Lung (tissue), 12 donors: ENCODE measurements around the gene ITGA5. TPM values are rescaled to one million over a fixed set of nuclear protein-coding genes. Genes with fewer than 3 reads are reported as not detected.

Experiments
- ATAC-seq: fragments of 200-7000 bp; cut with Tn5 transposase; one replicate; pipeline ENCODE4 v1.9.1; 2020; ENCODE audit warnings: moderate number of reproducible peaks; ENCODE audit not compliant: insufficient read depth, low FRiP score
- DNase-seq, 3 donors: peaks; one replicate each; pipeline ENCODE4 v3.0.0-alpha.2; 2013 to 2017
- H3K27ac ChIP-seq, 2 donors: one replicate each; pipeline ENCODE4 v1.5.1; 2013; ENCODE audit warnings: mild to moderate bottlenecking in 2 of 2, moderate library complexity in 2 of 2, control low read depth in 1 of 2, inconsistent platforms in 1 of 2, low read depth in 1 of 2, low read length in 1 of 2
- H3K27me3 ChIP-seq, 3 donors: one replicate each; pipeline ENCODE4 v1.5.1; 2013; ENCODE audit warnings: low read length in 2 of 3; ENCODE audit not compliant: control insufficient read depth in 3 of 3, insufficient read depth in 3 of 3
- H3K36me3 ChIP-seq, 4 donors: one replicate each; pipeline ENCODE4 v1.5.1; 2013; ENCODE audit warnings: low read length in 4 of 4, mild to moderate bottlenecking in 1 of 4, moderate library complexity in 1 of 4; ENCODE audit not compliant: control insufficient read depth in 4 of 4, insufficient read depth in 4 of 4
- H3K4me1 ChIP-seq, 5 donors: one replicate each; pipeline ENCODE4 v1.5.1; 2013; ENCODE audit warnings: low read length in 5 of 5, mild to moderate bottlenecking in 2 of 5, moderate library complexity in 1 of 5; ENCODE audit not compliant: control insufficient read depth in 5 of 5, insufficient read depth in 5 of 5
- H3K4me3 ChIP-seq: one replicate; pipeline ENCODE4 v1.5.1; 2013; ENCODE audit warnings: mild to moderate bottlenecking, control low read depth, moderate library complexity
- H3K9ac ChIP-seq, 2 donors: one replicate each; pipeline ENCODE4 v1.5.1; 2013; ENCODE audit warnings: low read length in 2 of 2, control low read depth in 1 of 2; ENCODE audit not compliant: insufficient read depth in 1 of 2
- H3K9me3 ChIP-seq, 4 donors: one replicate each; pipeline ENCODE4 v1.5.1; 2013; ENCODE audit warnings: low read length in 3 of 4, mild to moderate bottlenecking in 1 of 4, moderate library complexity in 1 of 4; ENCODE audit not compliant: control insufficient read depth in 4 of 4, insufficient read depth in 3 of 4
- CTCF ChIP-seq: IDR thresholded peaks from 2 replicates; pipeline ENCODE4 v1.5.1; 2012; ENCODE audit warnings: mild to moderate bottlenecking; ENCODE audit errors: control extremely low read depth, extremely low read depth
- WGBS, 2 donors: extraction: QIAGEN DNeasy Blood & Tissue Kit; methylation state at CpG; one replicate each; pipeline ENCODE4 v1.1.7; 2013; 5-methylcytosine and 5-hydroxymethylcytosine counted together
- polyA plus RNA-seq, 2 donors: library from polyadenylated mRNA; stranded (reverse); fragments of 200-250 nt; gene quantifications; one replicate each; pipeline ENCODE4 v1.2.1, GENCODE V29; 2013
- total RNA-seq, 2 donors: library from RNA; depleted of rRNA in 1 of 2; stranded (reverse); fragments of >200 nt in 1 of 2; gene quantifications; one replicate each; pipeline ENCODE4 v1.2.1, GENCODE V29; 2014 to 2021
- donor health status: control.
- donor health status: control.
- donor health status: Bipolar disorder and iron deficiency.
- donor health status: healthy.
- donor health status: DM: yes; HTN: yes; CAD: no.

The ITGA5 gene
- total and polyA plus RNA-seq, 4 donors, result 39.8 to 134 (median 101) TPM

DNA sequence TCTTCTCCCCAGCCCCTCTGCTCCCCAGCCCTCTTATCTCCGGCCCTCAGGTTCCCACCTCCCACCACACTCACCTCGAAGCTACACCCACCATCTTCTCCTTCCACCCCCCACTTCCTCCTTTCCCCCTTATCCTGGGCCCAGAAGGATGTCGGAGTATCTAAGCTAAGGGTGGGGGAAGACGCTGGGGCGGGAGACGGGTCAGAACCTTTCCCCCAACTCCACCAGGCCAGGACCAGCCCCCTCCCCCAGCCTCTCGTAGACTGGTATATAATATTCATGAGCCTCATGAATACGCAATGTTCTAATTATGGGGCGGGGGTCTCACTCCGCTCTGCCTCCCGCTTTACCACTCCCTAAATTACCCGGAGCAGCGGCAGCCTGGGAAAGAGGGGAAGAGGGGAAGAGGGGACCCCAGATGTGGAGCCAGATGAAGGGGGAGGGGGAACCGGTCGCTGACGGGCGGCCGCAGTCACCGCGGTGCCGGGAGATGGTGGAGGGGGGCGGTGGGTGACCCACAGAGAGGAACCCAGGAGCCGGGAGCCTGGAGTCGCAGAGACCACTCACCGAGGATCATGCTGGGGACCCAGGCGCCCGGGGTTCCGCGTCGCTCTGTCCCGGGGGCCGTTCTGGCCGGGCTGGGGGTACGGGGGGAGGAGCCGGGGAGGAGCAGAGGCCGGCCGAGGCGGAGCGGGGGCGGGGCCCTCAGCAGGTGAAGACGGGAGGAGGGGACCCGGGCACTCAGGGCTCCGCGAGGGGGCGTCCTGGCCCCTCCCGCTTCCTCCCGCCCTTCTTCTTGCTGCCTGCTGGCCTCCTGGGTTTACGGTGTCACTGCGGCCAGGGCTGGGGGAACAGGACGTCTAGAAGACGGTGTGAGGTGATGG lies 28.2 kb downstream of the ITGA5 start:
- ATAC-seq, result no peak
- Histone ChIP-seq H3K4me1 (peaks cover 0 to 21% (median 7%) of the 10 kb centered on the region in 5 donors), H3K9me3 (no peaks in the 10 kb centered on the region), H3K9ac (no peak overlapping the region), H3K4me3 (no peak overlapping the region), H3K27ac (no peak overlapping the region), H3K27me3 (no peaks in the 10 kb centered on the region), H3K36me3 (peaks cover 0 to 18% (median 3%) of the 10 kb centered on the region in 4 donors)
- TF ChIP-seq CTCF, result no peak
- 28 to 29% methylated on average over 35 to 51 of the region's 51 CpGs for WGBS, 2 donors
- DNase-seq, result peak in 1 of 3 donors; percentile 54

DNA sequence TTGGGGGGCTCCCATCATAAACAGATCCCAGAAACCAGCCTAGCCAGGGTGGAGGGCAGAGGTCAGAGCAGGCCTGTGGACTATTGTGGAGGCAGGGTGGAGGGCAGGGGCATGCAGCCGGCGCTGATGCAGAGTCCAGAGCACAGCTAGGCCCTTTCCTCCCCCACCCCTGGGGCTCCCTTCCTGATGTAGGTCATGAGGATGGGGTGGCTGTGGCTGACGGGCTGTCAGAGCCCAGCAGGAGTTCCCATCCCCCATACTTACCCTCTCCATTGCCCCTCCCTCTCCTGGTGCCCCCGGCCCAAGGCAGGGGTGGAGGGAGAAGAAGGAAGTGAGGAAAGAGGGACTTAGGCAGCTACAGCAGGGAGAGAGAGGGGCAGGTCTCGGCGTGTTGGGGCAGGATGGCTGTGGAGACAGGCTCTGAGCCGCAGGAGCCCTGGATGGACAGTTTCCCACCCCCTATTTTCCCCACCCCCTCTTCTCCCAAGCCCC lies 28.8 kb downstream of the ITGA5 start:
- DNase-seq, result no peak
- H3K27me3 ChIP-seq, result no peaks in the 10 kb centered on the region
- H3K9ac ChIP-seq, result no peak overlapping the region
- H3K36me3 ChIP-seq, result peaks cover 0 to 12% (median 0%) of the 10 kb centered on the region in 4 donors
- no peak for ATAC-seq
- no peaks in the 10 kb centered on the region for H3K9me3 ChIP-seq
- no peak overlapping the region for H3K27ac ChIP-seq
- WGBS, 2 donors, result 48 to 58% methylated on average over 4 to 7 of the region's 7 CpGs
- no peak for TF ChIP-seq CTCF
- no peak overlapping the region for H3K4me3 ChIP-seq
- H3K4me1 ChIP-seq, result peaks cover 0 to 22% (median 11%) of the 10 kb centered on the region in 5 donors

DNA sequence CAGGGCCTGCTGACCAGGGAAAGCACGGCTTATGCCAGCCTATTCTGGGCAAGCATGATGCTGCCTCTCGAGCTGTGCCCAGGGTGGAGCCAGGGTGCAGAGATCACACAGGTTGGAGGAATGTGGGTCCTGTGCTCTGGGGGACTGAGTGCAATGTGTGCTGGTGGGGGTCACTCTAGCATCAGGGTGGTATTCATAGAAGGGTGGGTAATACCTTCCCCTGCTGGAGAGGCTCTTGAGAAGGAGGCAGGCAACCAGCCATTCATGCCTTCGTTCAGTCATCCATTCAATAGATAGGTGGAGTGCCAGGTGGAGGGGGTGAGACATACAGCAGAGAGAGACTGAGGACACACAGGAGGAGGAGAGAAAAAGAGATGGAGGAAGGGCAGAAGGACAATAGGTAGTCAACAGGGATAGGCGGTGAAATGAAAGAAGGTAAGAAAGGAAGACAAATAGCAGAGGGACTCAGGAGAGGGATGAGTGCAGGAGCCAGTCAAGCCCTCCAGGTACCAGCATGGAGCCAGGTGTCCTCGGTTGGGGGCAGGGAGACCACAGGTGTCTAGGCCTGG lies 29.4 kb downstream of the ITGA5 start:
- no peaks in the 10 kb centered on the region for H3K27me3 ChIP-seq
- DNase-seq (no peak), ATAC-seq (no peak)
- no peak overlapping the region for H3K4me3 ChIP-seq
- no peak for TF ChIP-seq CTCF
- H3K4me1 ChIP-seq, result peaks cover 0 to 28% (median 14%) of the 10 kb centered on the region in 5 donors
- no peak overlapping the region for H3K27ac ChIP-seq
- no peaks in the 10 kb centered on the region for H3K9me3 ChIP-seq
- 89 to 92% methylated on average over 5 of the region's 5 CpGs for WGBS, 2 donors
- H3K9ac ChIP-seq, result no peak overlapping the region
- H3K36me3 ChIP-seq, result peaks cover 0 to 7% (median 0%) of the 10 kb centered on the region in 4 donors
